Lung (tissue), 12 donors: ENCODE results near the gene CREB5. TPM values are rescaled to one million over a fixed set of nuclear protein-coding genes. Genes with fewer than 3 reads are reported as not detected.

Experiments
- ATAC-seq: fragments of 200-7000 bp; cut with Tn5 transposase; one replicate; pipeline ENCODE4 v1.9.1; 2020; ENCODE audit warnings: moderate number of reproducible peaks; ENCODE audit not compliant: insufficient read depth, low FRiP score
- DNase-seq, 3 donors: peaks; one replicate each; pipeline ENCODE4 v3.0.0-alpha.2; 2013 to 2017
- H3K27ac ChIP-seq, 2 donors: one replicate each; pipeline ENCODE4 v1.5.1; 2013; ENCODE audit warnings: mild to moderate bottlenecking in 2 of 2, moderate library complexity in 2 of 2, control low read depth in 1 of 2, inconsistent platforms in 1 of 2, low read depth in 1 of 2, low read length in 1 of 2
- H3K27me3 ChIP-seq, 3 donors: one replicate each; pipeline ENCODE4 v1.5.1; 2013; ENCODE audit warnings: low read length in 2 of 3; ENCODE audit not compliant: control insufficient read depth in 3 of 3, insufficient read depth in 3 of 3
- H3K36me3 ChIP-seq, 4 donors: one replicate each; pipeline ENCODE4 v1.5.1; 2013; ENCODE audit warnings: low read length in 4 of 4, mild to moderate bottlenecking in 1 of 4, moderate library complexity in 1 of 4; ENCODE audit not compliant: control insufficient read depth in 4 of 4, insufficient read depth in 4 of 4
- H3K4me1 ChIP-seq, 5 donors: one replicate each; pipeline ENCODE4 v1.5.1; 2013; ENCODE audit warnings: low read length in 5 of 5, mild to moderate bottlenecking in 2 of 5, moderate library complexity in 1 of 5; ENCODE audit not compliant: control insufficient read depth in 5 of 5, insufficient read depth in 5 of 5
- H3K4me3 ChIP-seq: one replicate; pipeline ENCODE4 v1.5.1; 2013; ENCODE audit warnings: mild to moderate bottlenecking, control low read depth, moderate library complexity
- H3K9ac ChIP-seq, 2 donors: one replicate each; pipeline ENCODE4 v1.5.1; 2013; ENCODE audit warnings: low read length in 2 of 2, control low read depth in 1 of 2; ENCODE audit not compliant: insufficient read depth in 1 of 2
- H3K9me3 ChIP-seq, 4 donors: one replicate each; pipeline ENCODE4 v1.5.1; 2013; ENCODE audit warnings: low read length in 3 of 4, mild to moderate bottlenecking in 1 of 4, moderate library complexity in 1 of 4; ENCODE audit not compliant: control insufficient read depth in 4 of 4, insufficient read depth in 3 of 4
- WGBS, 2 donors: extraction: QIAGEN DNeasy Blood & Tissue Kit; methylation state at CpG; one replicate each; pipeline ENCODE4 v1.1.7; 2013; 5-methylcytosine and 5-hydroxymethylcytosine counted together
- polyA plus RNA-seq, 2 donors: library from polyadenylated mRNA; stranded (reverse); fragments of 200-250 nt; gene quantifications; one replicate each; pipeline ENCODE4 v1.2.1, GENCODE V29; 2013
- total RNA-seq, 2 donors: library from RNA; depleted of rRNA in 1 of 2; stranded (reverse); fragments of >200 nt in 1 of 2; gene quantifications; one replicate each; pipeline ENCODE4 v1.2.1, GENCODE V29; 2014 to 2021
- TF ChIP-seq, protein P1 (sequence below): IDR thresholded peaks from 2 replicates; pipeline ENCODE4 v1.5.1; 2012; ENCODE audit warnings: mild to moderate bottlenecking; ENCODE audit errors: control extremely low read depth, extremely low read depth
- donor health status: control.
- donor health status: control.
- donor health status: Bipolar disorder and iron deficiency.
- donor health status: healthy.
- donor health status: DM: yes; HTN: yes; CAD: no.

The CREB5 gene
- total and polyA plus RNA-seq, 4 donors: 2.7 to 23.1 (median 9.6) TPM

DNA sequence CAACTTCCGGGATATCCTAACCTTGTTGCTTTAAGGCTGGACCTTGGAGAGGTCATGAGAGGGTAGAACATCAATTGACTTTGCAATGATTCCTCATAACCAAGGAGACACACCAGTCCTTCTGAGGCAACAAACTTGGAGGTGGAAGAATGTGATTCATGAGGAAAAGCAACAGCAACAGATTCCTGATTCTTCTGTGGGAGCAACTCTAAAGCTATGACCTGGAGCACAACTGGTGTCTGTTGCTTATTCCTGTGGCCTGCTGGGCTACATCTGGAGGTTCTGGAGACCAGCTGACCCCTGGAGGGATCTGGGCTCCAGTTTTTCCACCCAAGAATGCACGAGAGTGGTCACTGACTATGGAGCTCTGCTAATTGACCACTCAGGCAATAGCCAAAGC lies 116.6 kb downstream of the CREB5 start:
- peaks cover 0 to 21% (median 18%) of the 10 kb centered on the region in 5 donors for H3K4me1 ChIP-seq
- no peaks in the 10 kb centered on the region for H3K27me3 ChIP-seq
- peaks cover 0 to 4% (median 0%) of the 10 kb centered on the region in 4 donors for H3K9me3 ChIP-seq
- TF ChIP-seq, protein P1, sequence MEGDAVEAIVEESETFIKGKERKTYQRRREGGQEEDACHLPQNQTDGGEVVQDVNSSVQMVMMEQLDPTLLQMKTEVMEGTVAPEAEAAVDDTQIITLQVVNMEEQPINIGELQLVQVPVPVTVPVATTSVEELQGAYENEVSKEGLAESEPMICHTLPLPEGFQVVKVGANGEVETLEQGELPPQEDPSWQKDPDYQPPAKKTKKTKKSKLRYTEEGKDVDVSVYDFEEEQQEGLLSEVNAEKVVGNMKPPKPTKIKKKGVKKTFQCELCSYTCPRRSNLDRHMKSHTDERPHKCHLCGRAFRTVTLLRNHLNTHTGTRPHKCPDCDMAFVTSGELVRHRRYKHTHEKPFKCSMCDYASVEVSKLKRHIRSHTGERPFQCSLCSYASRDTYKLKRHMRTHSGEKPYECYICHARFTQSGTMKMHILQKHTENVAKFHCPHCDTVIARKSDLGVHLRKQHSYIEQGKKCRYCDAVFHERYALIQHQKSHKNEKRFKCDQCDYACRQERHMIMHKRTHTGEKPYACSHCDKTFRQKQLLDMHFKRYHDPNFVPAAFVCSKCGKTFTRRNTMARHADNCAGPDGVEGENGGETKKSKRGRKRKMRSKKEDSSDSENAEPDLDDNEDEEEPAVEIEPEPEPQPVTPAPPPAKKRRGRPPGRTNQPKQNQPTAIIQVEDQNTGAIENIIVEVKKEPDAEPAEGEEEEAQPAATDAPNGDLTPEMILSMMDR: no peak
- ATAC-seq (no peak), DNase-seq (no peak)
- no peak overlapping the region for H3K4me3 ChIP-seq
- WGBS, 2 donors: 66 to 93% methylated on average over 2 of the region's 2 CpGs
- no peaks in the 10 kb centered on the region for H3K36me3 ChIP-seq
- H3K27ac ChIP-seq: no peak overlapping the region
- H3K9ac ChIP-seq: no peak overlapping the region

DNA sequence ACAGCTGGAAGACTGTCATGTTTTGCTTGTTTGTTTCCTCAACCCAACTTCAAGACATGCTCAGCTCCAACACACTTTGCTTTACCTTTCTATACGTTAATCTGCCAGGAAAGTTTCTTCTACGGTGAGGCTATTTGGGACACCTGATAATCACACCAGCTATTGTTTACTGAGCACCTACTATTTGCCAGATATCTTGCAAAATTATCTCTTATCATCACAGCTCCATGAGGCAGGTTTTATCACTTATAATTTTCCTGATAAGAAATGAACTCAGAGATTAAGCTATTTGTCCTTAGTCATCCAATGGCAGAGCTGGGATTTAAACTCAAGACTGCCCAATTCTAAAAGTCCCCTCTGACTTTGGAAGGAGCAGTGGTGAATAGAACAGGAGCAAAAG lies 117.4 kb downstream of the CREB5 start:
- DNase-seq (peak in 1 of 3 donors; percentile 33), ATAC-seq (no peak)
- no peak overlapping the region for H3K9ac ChIP-seq
- H3K4me1 ChIP-seq: peaks cover 2 to 26% (median 19%) of the 10 kb centered on the region in 5 donors
- peaks cover 0 to 4% (median 0%) of the 10 kb centered on the region in 4 donors for H3K9me3 ChIP-seq
- H3K36me3 ChIP-seq: no peaks in the 10 kb centered on the region
- H3K27ac ChIP-seq: peak overlapping the region in 1 of 2 donors; percentile 4
- H3K4me3 ChIP-seq: no peak overlapping the region
- WGBS, 2 donors: 81 to 95% methylated on average over 2 of the region's 2 CpGs
- H3K27me3 ChIP-seq: no peaks in the 10 kb centered on the region
- TF ChIP-seq, protein P1: no peak

DNA sequence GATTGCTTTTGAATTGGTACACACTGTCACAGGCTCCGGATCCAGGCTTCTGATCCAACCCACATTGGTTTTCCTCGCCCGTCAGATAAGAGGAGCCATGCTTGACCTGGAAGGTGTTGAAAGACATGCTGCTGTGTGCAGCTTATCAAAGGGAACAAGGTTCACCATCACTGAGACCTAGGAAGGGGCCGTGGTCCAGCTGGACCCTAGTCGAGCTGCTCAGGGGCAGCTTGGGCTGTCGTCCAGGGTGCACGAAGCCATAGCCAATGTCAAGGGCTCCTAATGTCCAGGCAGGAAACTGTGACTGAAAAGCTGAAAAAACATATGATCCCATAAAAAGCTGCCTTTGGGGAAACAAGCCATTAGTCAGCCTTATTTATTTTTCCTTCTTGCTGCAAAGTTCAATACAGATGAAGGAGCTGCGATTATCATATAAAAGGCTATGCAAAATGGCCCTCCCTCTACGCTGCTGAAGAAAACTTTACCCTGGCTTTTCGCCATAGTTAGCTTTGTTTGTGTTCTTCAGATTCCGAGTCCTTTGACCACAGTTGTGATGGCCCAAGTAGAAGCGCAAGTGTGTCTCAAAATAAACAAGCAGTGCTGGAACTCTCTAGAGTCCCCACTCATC lies 118.0 kb downstream of the CREB5 start:
- Histone ChIP-seq H3K9me3 (peaks cover 0 to 4% (median 0%) of the 10 kb centered on the region in 4 donors), H3K27me3 (no peaks in the 10 kb centered on the region), H3K4me3 (no peak overlapping the region), H3K36me3 (no peaks in the 10 kb centered on the region), H3K9ac (no peak overlapping the region), H3K4me1 (peaks cover 2 to 29% (median 21%) of the 10 kb centered on the region in 5 donors), H3K27ac (no peak overlapping the region)
- WGBS, 2 donors: 71 to 81% methylated on average over 12 of the region's 12 CpGs
- ATAC-seq (no peak), DNase-seq (peak; percentile 51 to 89 (median 85))
- TF ChIP-seq, protein P1: no peak
